GM23338 (cell line): ENCODE results near the gene CA12. TPM values are rescaled to one million over a fixed set of nuclear protein-coding genes. Genes with fewer than 3 reads are reported as not detected.

Source experiments
- ATAC-seq: fragments of 200-7000 bp; cut with Tn5 transposase; 3 replicates; pipeline ENCODE4 v1.9.1; 2020
- DNase-seq: peaks from one replicate; pipeline ENCODE4 v3.0.0-alpha.2; 2015; ENCODE audit warnings: low spot score
- H2AFZ ChIP-seq: fragments of 200-600 bp; sonication (generic); 2 replicates; pipeline ENCODE4 v1.8.0; 2016; ENCODE audit warnings: antibody characterized with exemption, mild to moderate bottlenecking, moderate library complexity
- H3F3A ChIP-seq: fragments of 200-600 bp; sonication (generic); replicated peaks from 2 replicates; pipeline ENCODE4 v1.8.0; 2017; ENCODE audit warnings: antibody characterized with exemption, mixed run types, low read depth
- H3K27ac ChIP-seq: fragments of 200-600 bp; sonication (generic); 2 replicates; pipeline ENCODE4 v1.6.1; 2016; ENCODE audit warnings: low read depth
- H3K27me3 ChIP-seq: fragments of 200-600 bp; sonication (generic); 2 replicates; pipeline ENCODE4 v1.8.0; 2016; ENCODE audit warnings: mild to moderate bottlenecking, mixed run types, moderate library complexity; ENCODE audit not compliant: insufficient read depth
- H3K36me3 ChIP-seq: fragments of 200-600 bp; sonication (generic); 2 replicates; pipeline ENCODE4 v1.8.0; 2016; ENCODE audit warnings: mild to moderate bottlenecking; ENCODE audit not compliant: insufficient read depth
- H3K4me1 ChIP-seq: fragments of 200-600 bp; sonication (generic); 2 replicates; pipeline ENCODE4 v1.8.0; 2016; ENCODE audit warnings: mild to moderate bottlenecking, moderate library complexity; ENCODE audit not compliant: insufficient read depth
- H3K4me2 ChIP-seq: fragments of 200-600 bp; sonication (generic); 2 replicates; pipeline ENCODE4 v1.7.1; 2017; ENCODE audit warnings: mixed run types
- H3K4me3 ChIP-seq: fragments of 200-600 bp; sonication (generic); 2 replicates; pipeline ENCODE4 v1.6.1; 2016; ENCODE audit warnings: mixed run types
- H3K79me2 ChIP-seq: fragments of 200-600 bp; sonication (generic); replicated peaks from 2 replicates; pipeline ENCODE4 v1.8.0; 2017; ENCODE audit warnings: mild to moderate bottlenecking; ENCODE audit not compliant: insufficient read depth
- H3K9me2 ChIP-seq: fragments of 200-600 bp; sonication (generic); 2 replicates; pipeline ENCODE4 v1.8.0; 2017; ENCODE audit not compliant: insufficient read depth
- H4K20me1 ChIP-seq: fragments of 200-600 bp; sonication (generic); replicated peaks from 2 replicates; pipeline ENCODE4 v1.8.0; 2017; ENCODE audit warnings: mild to moderate bottlenecking; ENCODE audit not compliant: insufficient read depth
- H3K27ac Mint-ChIP-seq: 2 replicates; pipeline ENCODE4 v1.8.0; 2020; ENCODE audit warnings: inconsistent platforms, mild to moderate bottlenecking, moderate library complexity, mixed read lengths
- H3K27me3 Mint-ChIP-seq: 3 replicates; pipeline ENCODE4 v1.8.0; 2022; ENCODE audit warnings: low read depth, mild to moderate bottlenecking, moderate library complexity, mixed read lengths, inconsistent platforms; ENCODE audit not compliant: insufficient read depth, poor library complexity
- H3K36me3 Mint-ChIP-seq: 3 replicates; pipeline ENCODE4 v1.8.0; 2021; ENCODE audit warnings: low read depth, mild to moderate bottlenecking, inconsistent platforms, moderate library complexity, mixed read lengths
- H3K4me1 Mint-ChIP-seq: 3 replicates; pipeline ENCODE4 v1.8.0; 2020; ENCODE audit warnings: mild to moderate bottlenecking, inconsistent platforms, mixed read lengths
- H3K4me3 Mint-ChIP-seq: 3 replicates; pipeline ENCODE4 v1.8.0; 2021; ENCODE audit warnings: moderate library complexity, mild to moderate bottlenecking, inconsistent platforms, mixed read lengths
- H3K9me3 Mint-ChIP-seq: 3 replicates; pipeline ENCODE4 v1.8.0; 2020; ENCODE audit warnings: moderate library complexity, mild to moderate bottlenecking, inconsistent platforms, mixed read lengths
- CREB1 ChIP-seq: fragments of 250-450 bp; sonication (Bioruptor Pico); IDR thresholded peaks from 2 replicates; pipeline ENCODE4 v1.5.0; 2020; ENCODE audit warnings: low read depth, mild to moderate bottlenecking, moderate library complexity
- CTCF ChIP-seq, 2 experiments: fragments of 200-600 bp in 1 of 2; sonication (generic) in 1 of 2; conservative IDR thresholded peaks; 2 replicates each; pipeline versions ENCODE4 v1.5.1 to v1.6.1; 2016 to 2017; ENCODE audit warnings: antibody characterized with exemption in 2 of 2, low read depth in 2 of 2, mild to moderate bottlenecking in 2 of 2, moderate library complexity in 1 of 2
- ETS1 ChIP-seq: IDR thresholded peaks from 2 replicates; pipeline ENCODE4 v1.6.1; 2016; ENCODE audit warnings: antibody characterized with exemption
- EZH2 ChIP-seq: fragments of 200-600 bp; sonication (generic); IDR thresholded peaks from one replicate; pipeline ENCODE4 v1.8.0; 2017; ENCODE audit warnings: antibody characterized with exemption, mild to moderate bottlenecking, low read depth; ENCODE audit not compliant: unreplicated experiment
- EZH2phosphoT487 ChIP-seq: fragments of 200-600 bp; sonication (generic); IDR thresholded peaks from one replicate; pipeline ENCODE4 v1.8.1; 2018; ENCODE audit warnings: antibody characterized with exemption; ENCODE audit not compliant: unreplicated experiment
- JUNB ChIP-seq: IDR thresholded peaks from one replicate; pipeline ENCODE4 v1.6.1; 2016; ENCODE audit warnings: antibody characterized with exemption; ENCODE audit not compliant: unreplicated experiment
- NANOG ChIP-seq: IDR thresholded peaks from 2 replicates; pipeline ENCODE4 v1.6.1; 2016; ENCODE audit warnings: antibody characterized with exemption, borderline replicate concordance
- POLR2AphosphoS5 ChIP-seq: IDR thresholded peaks from 2 replicates; pipeline ENCODE4 v1.6.1; 2016; ENCODE audit warnings: antibody characterized with exemption, low read depth
- REST ChIP-seq: IDR thresholded peaks from one replicate; pipeline ENCODE4 v1.6.1; 2018; ENCODE audit warnings: antibody characterized with exemption; ENCODE audit not compliant: unreplicated experiment
- STAT1 ChIP-seq: IDR thresholded peaks from one replicate; pipeline ENCODE4 v1.6.1; 2016; ENCODE audit warnings: antibody characterized with exemption; ENCODE audit not compliant: unreplicated experiment
- ZNF114 ChIP-seq: fragments of 250-450 bp; sonication (Bioruptor Pico); IDR thresholded peaks from 2 replicates; pipeline ENCODE4 v1.5.0; 2020; ENCODE audit warnings: mild to moderate bottlenecking, moderate library complexity
- ZNF331 ChIP-seq: fragments of 250-450 bp; sonication (Bioruptor Pico); IDR thresholded peaks from 2 replicates; pipeline ENCODE4 v1.5.0; 2020; ENCODE audit warnings: low read depth, mild to moderate bottlenecking, moderate library complexity
- ZNF462 ChIP-seq: fragments of 250-450 bp; sonication (Bioruptor Pico); IDR thresholded peaks from 2 replicates; pipeline ENCODE4 v1.5.0; 2020; ENCODE audit warnings: mild to moderate bottlenecking, moderate library complexity
- polyA plus RNA-seq: library from polyadenylated mRNA; unstranded; fragments of >200 nt; fragmentation: Nextera tagmentation; extraction: Ambion mirVana; gene quantifications from 2 replicates; pipeline ENCODE4 v1.2.1, GENCODE V29; 2016
- total RNA-seq: library from RNA; depleted of rRNA; stranded (reverse); fragments of >200 nt; shearing (Covaris generic); gene quantifications from 2 replicates; pipeline ENCODE4 v1.2.3, GENCODE V29; 2014

The CA12 gene
- total and polyA plus RNA-seq, 2 experiments from 2014 or later, result 2.9 to 5.2 TPM

GRCh38 chr15:63389902-63390670, 8.4 kb upstream of the CA12 start:
- H3K79me2 ChIP-seq, result no peaks in the 10 kb centered on the region
- no peaks in the 10 kb centered on the region; the same call in 1 of the 2 replicates for H3K4me1 ChIP-seq
- H3K9me2 ChIP-seq, result no peaks in the 10 kb centered on the region
- H2AFZ ChIP-seq, result no peak overlapping the region
- DNase-seq (no peak), ATAC-seq (no peak)
- no peaks in the 10 kb centered on the region for H3F3A ChIP-seq
- H3K27me3 Mint-ChIP-seq, result peaks cover 7% of the 10 kb centered on the region
- H3K4me2 ChIP-seq, result no peak overlapping the region
- no peak overlapping the region for H3K27ac ChIP-seq
- H3K36me3 ChIP-seq, result no peaks in the 10 kb centered on the region
- no peak overlapping the region for H3K4me3 ChIP-seq
- H3K4me3 Mint-ChIP-seq, result no peak overlapping the region
- H3K36me3 Mint-ChIP-seq, result no peaks in the 10 kb centered on the region
- no peak overlapping the region for H3K27ac Mint-ChIP-seq
- peaks cover 10% of the 10 kb centered on the region for H3K27me3 ChIP-seq
- H3K4me1 Mint-ChIP-seq, result no peaks in the 10 kb centered on the region
- H3K9me3 Mint-ChIP-seq, result no peaks in the 10 kb centered on the region
- H4K20me1 ChIP-seq, result no peaks in the 10 kb centered on the region
- no peak for TF ChIP-seq ZNF331 (CRISPR knock-in tag)
- no peak for TF ChIP-seq NANOG
- TF ChIP-seq EZH2, result no peak
- TF ChIP-seq EZH2phosphoT487, result no peak
- no peak for TF ChIP-seq JUNB
- no peak for TF ChIP-seq REST
- no peak for TF ChIP-seq STAT1
- no peak for TF ChIP-seq CTCF (conservative IDR thresholded peaks at IDR 0.05; ENCODE audit: low read depth in 2 of 2)
- TF ChIP-seq ZNF462, result no peak
- no peak for TF ChIP-seq ETS1
- TF ChIP-seq CREB1 (CRISPR knock-in tag), result no peak
- TF ChIP-seq POLR2AphosphoS5, result no peak
- TF ChIP-seq ZNF114 (CRISPR knock-in tag), result no peak
